Measurements from ENCODE around the gene SMCP. TPM values are rescaled to one million over a fixed set of nuclear protein-coding genes. Genes with fewer than 3 reads are reported as not detected.

Gene SMCP
- total and polyA plus RNA-seq, 4 donors, result not detected

DNA sequence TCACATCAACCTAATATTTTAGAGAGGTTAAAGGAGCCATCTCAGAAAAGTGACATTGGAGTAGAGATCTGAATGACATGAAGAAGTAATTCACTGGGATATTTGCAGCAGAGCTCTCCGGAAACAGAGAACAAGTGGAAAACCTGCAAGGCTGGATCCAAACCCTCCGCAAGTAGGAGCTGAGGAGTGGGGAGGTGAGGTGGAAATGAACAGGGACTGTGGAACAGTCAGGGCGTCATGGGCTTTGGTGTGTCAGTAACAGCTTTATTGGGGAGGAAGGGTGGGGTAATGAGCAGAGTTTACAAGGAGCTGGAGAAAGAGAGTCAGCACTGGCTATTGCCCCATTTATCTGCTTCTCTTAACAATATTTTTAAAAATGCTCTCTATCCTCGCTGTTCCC is 20.9 kb downstream of the SMCP start (continued):
- TF ChIP-seq FOXA2 (IDR thresholded peaks at IDR 0.05) (no peak), YY1 (IDR thresholded peaks at IDR 0.05) (no peak)

GRCh38 chr1:152899883-152900282 is 21.8 kb downstream of the SMCP start:
- Histone ChIP-seq H3K27me3 (ENCODE audit: control insufficient read depth in 4 of 4, insufficient read depth in 4 of 4, low read length in 3 of 4) (no peaks in the 10 kb centered on the region), H3K27ac (ENCODE audit: low read depth in 1 of 2, low read length in 2 of 2) (no peak overlapping the region), H3K9ac (ENCODE audit: low read depth in 1 of 2, low read length in 2 of 2) (no peak overlapping the region), H3K36me3 (ENCODE audit: control insufficient read depth in 4 of 4, insufficient read depth in 3 of 4, low read depth in 1 of 4, low read length in 3 of 4) (peaks cover 0 to 2% (median 0%) of the 10 kb centered on the region in 4 donors), H3K9me3 (ENCODE audit: control insufficient read depth in 4 of 4, low read length in 3 of 4) (no peaks in the 10 kb centered on the region), H3K4me3 (ENCODE audit: low read depth in 1 of 3, low read length in 3 of 3) (no peak overlapping the region), H3K4me1 (ENCODE audit: control insufficient read depth in 4 of 4, insufficient read depth in 4 of 4, low read length in 3 of 4) (no peaks in the 10 kb centered on the region)
- TF ChIP-seq RAD21 (IDR thresholded peaks at IDR 0.05) (no peak), ATF3 (IDR thresholded peaks at IDR 0.05) (no peak), REST (IDR thresholded peaks at IDR 0.05) (no peak), HNF4G (IDR thresholded peaks at IDR 0.05) (no peak), NR2F2 (IDR thresholded peaks at IDR 0.05) (no peak), HNF4A (conservative IDR thresholded peaks at IDR 0.05) (no peak), EGR1 (IDR thresholded peaks at IDR 0.05; ENCODE audit: low read depth in 2 of 2) (no peak), TAF1 (conservative IDR thresholded peaks at IDR 0.05) (no peak), YY1 (IDR thresholded peaks at IDR 0.05) (no peak), RXRA (IDR thresholded peaks at IDR 0.05) (no peak)
- TF ChIP-seq, protein P1, sequence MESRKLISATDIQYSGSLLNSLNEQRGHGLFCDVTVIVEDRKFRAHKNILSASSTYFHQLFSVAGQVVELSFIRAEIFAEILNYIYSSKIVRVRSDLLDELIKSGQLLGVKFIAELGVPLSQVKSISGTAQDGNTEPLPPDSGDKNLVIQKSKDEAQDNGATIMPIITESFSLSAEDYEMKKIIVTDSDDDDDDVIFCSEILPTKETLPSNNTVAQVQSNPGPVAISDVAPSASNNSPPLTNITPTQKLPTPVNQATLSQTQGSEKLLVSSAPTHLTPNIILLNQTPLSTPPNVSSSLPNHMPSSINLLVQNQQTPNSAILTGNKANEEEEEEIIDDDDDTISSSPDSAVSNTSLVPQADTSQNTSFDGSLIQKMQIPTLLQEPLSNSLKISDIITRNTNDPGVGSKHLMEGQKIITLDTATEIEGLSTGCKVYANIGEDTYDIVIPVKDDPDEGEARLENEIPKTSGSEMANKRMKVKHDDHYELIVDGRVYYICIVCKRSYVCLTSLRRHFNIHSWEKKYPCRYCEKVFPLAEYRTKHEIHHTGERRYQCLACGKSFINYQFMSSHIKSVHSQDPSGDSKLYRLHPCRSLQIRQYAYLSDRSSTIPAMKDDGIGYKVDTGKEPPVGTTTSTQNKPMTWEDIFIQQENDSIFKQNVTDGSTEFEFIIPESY (IDR thresholded peaks at IDR 0.05), result no peak
- 79% methylated on average over 2 of the region's 2 CpGs for WGBS
- DNase-seq (ENCODE audit: low spot score), result no peak

DNA sequence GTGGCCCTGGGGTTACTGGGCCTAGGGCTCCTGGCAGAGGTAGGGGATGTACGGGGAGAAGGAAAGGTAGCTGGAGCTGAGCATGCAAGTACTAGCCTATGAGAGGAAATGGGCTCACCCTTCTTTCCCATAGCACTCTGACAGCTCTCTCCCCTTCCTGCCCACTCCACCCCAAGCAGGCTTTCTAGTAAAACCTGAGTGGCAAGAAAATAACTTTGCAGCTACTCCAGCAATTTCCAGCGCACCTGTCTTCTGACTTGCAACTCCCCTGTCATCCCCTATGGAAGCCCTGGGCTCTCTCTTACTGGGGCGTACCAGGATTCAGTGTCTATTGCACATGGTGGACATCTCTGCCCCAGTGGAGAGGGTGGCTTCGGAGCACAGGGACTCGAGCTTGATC is 23.5 kb downstream of the SMCP start:
- Histone ChIP-seq H3K4me3 (ENCODE audit: low read depth in 1 of 3, low read length in 3 of 3) (no peak overlapping the region), H3K36me3 (ENCODE audit: control insufficient read depth in 4 of 4, insufficient read depth in 3 of 4, low read depth in 1 of 4, low read length in 3 of 4) (peaks cover 0 to 2% (median 0%) of the 10 kb centered on the region in 4 donors), H3K27ac (ENCODE audit: low read depth in 1 of 2, low read length in 2 of 2) (no peak overlapping the region), H3K4me1 (ENCODE audit: control insufficient read depth in 4 of 4, insufficient read depth in 4 of 4, low read length in 3 of 4) (no peaks in the 10 kb centered on the region), H3K27me3 (ENCODE audit: control insufficient read depth in 4 of 4, insufficient read depth in 4 of 4, low read length in 3 of 4) (no peaks in the 10 kb centered on the region), H3K9ac (ENCODE audit: low read depth in 1 of 2, low read length in 2 of 2) (no peak overlapping the region), H3K9me3 (ENCODE audit: control insufficient read depth in 4 of 4, low read length in 3 of 4) (no peaks in the 10 kb centered on the region)
- no peak for TF ChIP-seq REST (IDR thresholded peaks at IDR 0.05)
- TF ChIP-seq, protein P1 (IDR thresholded peaks at IDR 0.05), result no peak
- TF ChIP-seq TAF1 (conservative IDR thresholded peaks at IDR 0.05), result no peak
- WGBS, result 84% methylated on average over 5 of the region's 5 CpGs
- no peak for DNase-seq (ENCODE audit: low spot score)

All from liver (tissue), 9 donors.